HPDE6-E6E7 (cell line): ENCODE measurements around the gene STUM.
"Not testable (repeated sequence)": the region's sequence is repeated elsewhere in the genome, so short reads cannot be mapped to it uniquely, and the experiment has no call there.

ENCODE experiments used
- DNase-seq: peaks from one replicate; pipeline ENCODE4 v3.0.0; 2011; ENCODE audit warnings: missing footprints; ENCODE audit errors: extremely low spot score

STUM gene

DNA sequence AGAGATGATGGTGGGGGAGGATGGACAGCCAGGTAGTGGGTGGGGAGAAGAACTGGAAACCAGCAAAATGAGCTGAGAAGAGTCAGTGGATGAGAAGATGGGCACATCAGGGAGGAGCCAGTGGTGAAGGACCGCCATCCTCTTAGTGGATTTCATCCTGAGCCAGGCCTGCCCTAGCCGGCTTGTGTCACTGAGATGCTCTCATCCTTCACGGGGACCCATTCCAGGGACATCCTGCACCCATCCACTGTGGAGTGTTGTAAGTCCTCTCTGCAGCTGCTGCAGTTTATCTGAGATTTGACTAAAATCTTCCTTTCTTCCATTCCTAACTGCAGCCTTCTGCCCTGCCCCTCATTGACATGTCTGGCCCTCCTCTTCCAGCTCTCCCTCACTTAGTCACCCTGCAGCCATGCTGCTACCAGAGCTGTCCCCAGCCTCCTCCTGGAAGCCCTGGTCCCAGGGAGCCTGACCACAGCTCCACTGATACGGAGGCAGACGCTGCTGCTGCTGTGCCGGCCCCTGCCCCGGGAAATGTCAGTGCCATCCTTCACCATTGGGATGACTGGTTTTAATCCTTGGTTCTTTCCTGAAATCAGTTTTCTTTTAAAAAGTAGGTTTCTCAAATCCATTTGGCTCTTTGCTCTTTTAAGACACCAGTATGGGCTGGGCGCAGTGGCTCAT lies 33.2 kb downstream of the STUM start:
- DNase-seq = no peak

DNA sequence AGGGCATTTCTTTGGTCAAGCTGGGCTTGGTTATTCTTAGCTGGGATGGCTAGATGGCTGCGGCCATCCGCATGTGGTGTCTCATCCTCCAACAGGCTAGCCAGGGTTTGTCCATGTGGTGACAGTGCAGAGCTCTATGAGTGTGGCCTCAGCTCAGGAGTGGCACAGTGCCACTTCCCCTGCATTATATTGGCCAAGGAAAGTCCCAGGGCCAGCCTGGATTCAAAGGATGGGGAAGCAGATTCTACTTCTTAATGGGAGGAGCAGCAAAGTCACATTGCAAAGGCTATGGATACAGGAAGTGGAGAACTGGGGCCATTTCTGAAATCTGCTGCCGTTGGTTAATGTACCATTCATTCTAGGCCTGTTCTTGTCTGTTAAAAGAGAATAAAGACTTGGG lies 34.4 kb downstream of the STUM start:
- DNase-seq = no peak

DNA sequence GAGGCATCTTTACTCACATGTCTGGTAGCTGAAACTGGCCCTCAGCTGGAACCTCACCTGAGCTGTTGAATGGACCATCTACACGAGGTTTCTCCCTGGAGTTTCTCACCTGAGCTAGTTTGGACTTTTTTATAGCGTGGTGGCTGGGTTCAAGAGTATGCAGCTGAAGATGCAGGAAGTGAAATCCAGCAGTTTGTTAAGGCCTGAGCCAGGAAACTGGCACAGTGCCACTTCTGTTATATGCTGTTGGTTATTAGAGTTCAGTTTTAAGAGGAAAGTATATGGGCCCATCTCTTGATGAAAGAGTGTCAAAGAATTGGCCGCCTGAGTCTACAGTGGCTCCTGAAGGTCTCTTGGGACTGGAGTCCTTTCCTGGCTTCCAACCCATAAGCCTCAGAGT lies 35.6 kb downstream of the STUM start:
- DNase-seq = no peak

DNA sequence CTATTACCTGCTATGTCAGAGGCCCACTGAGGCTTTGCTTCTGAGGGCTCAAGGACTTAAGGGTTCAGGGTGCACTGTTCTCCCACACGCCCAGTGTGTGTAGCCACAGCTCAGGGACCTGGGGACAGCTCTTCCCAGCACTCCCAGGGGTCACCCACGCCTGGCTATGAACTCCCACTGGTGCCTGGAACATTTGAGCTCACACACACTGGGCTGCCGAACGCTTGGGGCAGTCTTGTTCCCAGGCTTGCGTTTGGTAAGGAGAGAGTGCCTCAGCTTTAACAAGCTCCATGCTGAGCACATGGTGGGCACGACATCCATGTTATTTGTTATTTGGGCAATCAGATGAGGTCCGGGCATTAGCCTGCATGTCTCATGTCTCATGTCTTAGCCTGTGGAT lies 37.6 kb downstream of the STUM start:
- no peak for DNase-seq

DNA sequence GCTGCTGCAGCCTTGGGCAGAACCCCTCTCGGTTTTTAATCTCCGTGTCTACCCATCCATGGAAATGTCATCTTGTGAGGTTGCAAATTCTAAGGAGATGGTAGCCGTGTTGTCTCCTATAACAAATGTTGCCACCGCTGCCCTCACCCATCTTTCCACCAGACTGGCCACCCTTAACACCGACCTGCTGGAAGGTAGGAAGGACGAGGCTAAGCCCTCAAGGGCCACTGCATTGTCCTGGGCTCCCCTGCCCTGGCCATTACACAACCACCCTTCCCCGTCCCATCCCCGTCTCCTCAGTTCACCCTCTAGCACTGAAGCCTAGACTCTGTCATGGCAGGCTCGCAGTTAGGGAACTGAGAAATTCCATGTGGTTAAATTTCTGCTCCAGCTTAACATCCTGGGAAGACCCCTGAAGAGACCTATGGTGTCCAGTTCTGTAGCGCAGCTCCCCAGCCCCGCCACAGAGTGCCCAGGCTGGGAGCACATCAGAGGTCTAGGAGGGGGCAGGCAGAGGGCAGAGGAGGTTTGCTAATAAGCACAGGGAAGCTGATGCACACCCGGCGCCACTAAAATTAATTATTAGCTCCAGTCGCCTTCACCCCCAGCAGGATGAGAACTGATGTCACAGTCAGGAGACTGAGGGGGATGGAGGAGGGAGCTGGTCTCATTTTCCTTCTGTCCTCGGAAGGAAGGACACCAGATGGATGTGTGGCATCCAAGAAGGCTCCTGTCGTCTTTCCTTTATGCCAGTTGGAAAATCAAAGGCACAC lies 38.3 kb downstream of the STUM start:
- DNase-seq = no peak

DNA sequence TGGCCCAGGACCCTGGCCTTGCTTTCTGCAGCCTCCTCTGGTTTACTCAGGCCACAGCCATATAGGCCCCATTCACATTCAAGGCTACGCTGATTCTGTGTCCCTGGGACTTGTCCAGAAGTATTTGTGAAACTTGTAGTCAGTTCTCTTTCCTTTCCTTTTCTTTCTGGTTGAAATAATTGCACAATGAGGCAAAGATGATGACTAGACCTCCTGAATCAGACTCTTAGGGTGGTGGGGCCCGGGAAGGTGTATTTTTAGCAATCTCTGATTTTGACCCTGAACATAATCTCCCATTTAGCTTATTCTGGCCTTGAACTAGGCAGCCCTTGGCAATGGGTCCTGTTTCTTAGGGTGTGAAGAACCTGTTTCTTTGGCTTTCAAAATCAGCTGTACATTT lies 39.9 kb downstream of the STUM start:
- DNase-seq = no peak

DNA sequence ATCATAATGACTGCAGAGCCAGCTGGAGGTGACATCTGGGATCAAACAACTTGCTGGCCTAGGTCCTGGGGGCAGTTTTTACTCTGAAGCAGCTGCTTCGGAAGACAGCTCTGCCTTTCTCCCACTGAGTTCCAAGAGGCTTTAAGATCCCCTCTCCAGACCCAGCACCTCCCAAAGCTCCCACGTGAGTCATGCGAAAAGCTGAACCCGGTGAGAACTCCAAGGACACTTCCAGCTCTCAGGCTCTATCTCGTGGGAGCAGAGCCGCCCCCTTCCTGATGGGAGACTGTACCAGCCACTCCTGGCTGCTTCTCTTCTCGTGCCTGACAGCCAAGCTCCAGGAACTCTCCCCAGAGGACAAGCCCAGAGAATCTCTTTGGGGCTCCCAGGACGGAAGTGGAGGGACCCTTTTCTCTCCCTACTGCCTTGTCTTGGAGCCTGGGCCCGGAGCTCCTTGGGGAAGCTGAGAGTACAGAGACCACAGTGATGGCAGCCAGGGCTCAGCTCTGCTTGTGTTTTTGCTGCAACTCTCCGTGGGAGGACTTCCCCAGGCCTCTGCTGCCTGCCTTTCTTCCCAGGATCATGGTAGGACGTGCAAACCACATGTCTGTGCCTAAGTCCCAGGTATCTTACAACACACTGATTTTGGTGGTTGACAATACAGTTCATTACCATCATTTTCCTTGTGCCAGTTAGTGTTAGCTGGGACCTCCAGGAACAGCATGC lies 40.6 kb downstream of the STUM start:
- DNase-seq = no peak

DNA sequence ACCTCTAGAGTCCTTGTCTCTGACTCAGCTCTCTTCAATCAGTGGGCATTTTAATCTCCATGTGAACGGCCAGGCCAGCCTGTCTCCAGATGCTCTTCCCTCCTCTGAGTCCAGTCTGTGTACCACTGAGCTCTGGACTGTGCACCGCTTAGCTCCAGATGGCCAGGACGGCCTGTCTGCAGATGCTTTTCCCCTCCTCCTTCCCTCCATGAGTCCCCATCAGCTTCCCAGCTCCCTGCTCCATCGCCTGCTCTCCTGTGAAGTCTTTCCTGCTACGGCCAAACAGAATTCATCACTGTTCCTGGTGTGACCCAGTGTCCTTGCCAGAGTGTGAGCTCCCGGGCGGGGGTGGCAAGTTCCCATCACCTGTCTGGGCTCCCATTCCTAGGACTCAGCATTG lies 42.0 kb downstream of the STUM start:
- DNase-seq = no peak

DNA sequence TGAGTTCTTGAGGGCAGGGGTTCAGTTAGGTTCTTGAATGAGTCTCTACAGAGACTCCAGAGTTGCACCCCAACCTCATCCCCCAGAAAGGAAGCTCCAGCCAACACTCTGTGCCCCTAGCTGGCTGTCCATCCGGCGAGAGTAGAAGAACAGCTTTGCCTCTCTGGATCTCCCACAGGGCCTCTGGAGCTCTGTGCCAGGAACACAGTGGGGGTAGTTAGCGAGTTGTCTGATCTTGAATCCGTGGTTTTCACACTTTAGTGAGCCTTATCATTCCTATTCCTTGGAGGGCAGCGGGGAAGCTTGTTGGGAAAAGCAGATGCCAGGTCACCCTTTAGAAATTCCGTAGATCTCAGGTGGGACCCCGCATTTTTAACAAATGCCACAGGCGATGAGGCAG lies 45.0 kb downstream of the STUM start:
- no peak for DNase-seq

DNA sequence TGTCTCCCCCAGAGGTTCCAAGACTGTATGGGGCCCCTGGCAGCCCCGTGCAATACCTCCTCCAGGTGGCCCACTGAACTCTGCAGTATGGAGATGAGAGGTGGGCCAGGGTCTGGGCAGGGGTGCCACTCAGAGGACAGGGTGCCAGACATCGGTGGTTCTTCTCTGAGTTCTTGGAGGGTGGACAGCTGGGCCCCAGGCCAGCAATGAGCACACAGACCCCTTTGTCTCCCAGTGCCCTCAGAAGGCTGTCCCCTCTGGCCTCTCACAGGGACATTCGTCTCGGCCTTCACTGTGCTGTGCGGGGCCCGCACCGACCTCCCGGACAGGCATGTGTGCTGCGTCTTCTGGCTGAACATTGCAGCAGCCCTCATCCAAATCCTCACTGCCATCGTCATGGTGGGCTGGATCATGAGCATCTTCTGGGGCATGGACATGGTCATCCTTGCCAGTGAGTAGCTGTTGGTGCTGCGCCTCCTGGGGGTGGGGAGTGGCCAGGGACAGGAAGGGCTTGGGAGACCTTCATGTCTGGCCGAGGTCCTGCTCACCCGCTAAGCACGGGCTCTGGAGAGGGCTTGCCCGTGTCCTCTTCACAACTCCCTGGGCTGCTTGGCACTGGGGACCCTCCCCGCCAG lies 48.1 kb downstream of the STUM start:
- DNase-seq = no peak

DNA sequence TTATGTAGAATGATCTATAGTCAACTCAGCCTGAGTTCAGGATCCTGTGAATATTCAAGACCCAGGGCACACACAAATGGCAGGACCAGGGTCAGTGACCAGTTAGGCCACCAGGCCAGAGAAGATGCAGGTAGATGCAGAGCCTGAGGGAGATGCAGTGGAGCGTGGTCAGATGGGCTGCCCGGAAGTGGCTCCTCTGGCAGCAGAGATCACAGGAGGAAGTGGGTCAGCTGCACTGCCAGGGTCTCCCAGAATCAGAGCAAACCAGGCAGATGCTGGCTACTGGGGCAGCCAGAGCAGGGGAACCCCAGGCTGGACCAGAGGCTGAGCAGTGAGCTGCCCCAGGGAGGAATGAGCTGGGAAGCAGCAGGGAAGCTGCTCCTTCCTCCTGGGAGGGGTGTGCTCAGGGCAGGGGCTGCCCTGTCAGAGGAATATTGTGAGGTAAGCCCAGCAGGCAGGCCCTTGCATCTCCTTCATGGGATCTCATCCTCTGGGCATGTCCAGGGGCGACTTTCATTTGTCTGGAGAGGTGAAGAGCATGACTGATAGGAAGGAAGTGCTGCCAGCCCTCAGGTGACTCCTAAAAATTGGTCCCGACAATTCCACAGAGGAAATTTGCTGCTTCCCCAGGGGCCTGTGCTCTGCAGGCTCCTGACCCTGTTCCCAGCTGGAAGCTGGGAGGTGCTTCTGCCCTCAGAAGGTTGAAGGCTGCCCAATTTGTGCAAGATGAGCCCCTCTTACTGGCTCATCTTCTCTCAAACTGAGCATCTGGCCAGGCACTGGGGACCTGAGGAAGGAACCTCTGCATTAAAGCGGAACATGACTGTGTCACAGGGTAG lies 49.3 kb downstream of the STUM start:
- no peak for DNase-seq

DNA sequence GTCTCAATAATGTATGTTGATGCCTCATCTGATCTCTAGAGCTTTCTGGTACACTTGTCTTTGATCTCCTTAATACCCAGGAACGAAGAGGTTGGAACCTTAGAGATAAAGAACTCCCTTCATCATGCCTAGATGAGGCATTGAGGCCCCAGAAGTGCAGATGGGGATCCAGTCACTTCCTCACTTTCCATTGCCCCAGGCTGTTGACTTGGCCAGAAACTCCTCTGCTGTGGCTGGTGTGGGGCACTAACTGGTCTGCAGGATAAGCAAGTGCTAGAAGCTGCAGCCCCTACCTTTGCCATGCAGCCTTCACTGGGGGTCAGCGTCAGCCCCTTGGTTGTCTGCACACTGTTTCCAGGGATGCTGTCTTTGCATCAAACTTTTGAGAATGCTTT lies 49.9 kb downstream of the STUM start:
- DNase-seq = no peak

DNA sequence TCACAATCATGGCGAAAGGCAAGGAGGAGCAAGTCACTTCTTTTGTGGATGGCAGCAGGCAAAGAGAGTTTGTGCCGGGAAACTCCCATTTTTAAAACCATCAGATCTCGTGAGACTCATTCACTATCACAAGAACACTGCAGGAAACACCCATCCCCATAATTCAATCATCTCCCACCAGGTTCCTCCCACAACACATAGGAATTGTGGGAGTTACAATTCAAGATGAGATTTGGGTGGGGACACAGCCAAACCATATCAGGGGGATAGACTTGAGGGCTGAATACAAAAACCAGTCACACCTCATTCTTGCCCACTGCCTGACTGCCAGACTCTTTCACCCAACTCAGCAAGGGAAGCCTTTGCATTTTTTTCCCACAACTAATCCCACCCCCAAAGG lies 50.4 kb downstream of the STUM start:
- DNase-seq = not testable (repeated sequence)

DNA sequence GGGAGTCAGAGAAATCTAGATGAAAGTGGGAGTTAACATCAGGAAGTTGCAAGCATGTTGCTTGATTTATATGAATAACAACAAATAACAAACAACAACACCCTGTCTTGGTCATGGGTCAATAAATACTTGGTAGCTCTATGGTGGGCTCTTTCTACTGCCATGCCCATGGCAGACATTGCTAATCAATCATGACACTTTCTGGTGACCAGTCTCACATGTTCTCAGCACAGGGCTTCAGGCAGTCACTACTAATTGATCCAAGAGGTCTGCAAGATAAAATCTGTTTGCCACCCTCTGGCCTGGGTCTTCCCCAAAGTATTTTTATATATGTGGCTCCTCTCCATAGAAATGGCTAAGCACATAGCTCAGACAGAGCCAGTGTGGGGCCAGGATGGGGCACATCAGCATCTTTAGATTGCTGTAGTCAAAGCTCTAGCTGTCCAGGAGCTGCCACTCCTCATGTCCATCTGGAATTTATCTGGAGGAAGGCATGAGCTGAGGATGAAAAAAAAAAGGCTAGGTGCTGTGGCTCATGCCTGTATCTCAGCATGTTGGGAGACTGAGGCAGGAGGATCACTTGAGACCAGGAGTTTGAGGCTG lies 51.2 kb downstream of the STUM start:
- no peak for DNase-seq

DNA sequence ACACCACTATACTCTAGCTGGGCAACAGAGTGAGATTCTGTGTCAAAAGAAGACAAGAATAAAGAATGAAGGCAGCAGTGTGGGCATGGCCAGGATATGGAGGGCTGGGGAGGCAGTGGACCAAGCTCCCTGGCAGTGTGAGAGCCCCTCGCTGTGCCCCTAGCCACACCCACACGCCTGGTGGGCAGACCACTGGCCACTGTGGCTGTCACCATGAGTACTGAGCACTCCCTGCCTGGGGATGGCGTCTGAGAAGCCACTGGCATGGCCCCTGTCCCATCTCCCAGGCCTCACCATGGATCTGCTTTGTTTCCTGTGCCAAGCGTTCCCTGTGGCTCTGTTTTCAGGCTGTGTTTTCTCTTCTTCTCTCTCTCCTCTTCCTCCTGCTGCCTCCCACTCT lies 51.7 kb downstream of the STUM start:
- DNase-seq = no peak

DNA sequence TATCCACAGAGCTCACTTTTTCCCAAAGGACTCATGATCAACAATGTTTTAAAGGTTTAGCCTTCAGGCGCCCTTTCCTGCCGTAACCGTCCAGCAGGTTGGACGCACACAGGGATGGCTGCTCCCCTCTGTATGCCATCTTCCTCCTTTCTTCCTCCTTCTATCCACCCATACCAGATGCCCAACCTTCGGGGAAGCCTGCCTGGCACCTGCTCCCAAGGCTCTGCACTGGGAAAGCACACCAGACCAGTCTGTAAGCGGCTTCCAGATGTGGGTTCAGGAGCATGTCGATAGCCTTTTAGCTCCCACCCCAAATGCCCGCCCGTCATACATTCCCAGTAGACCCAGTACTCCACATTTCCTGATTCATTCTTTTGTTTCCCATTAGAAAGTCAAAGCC lies 52.9 kb downstream of the STUM start:
- no peak for DNase-seq

DNA sequence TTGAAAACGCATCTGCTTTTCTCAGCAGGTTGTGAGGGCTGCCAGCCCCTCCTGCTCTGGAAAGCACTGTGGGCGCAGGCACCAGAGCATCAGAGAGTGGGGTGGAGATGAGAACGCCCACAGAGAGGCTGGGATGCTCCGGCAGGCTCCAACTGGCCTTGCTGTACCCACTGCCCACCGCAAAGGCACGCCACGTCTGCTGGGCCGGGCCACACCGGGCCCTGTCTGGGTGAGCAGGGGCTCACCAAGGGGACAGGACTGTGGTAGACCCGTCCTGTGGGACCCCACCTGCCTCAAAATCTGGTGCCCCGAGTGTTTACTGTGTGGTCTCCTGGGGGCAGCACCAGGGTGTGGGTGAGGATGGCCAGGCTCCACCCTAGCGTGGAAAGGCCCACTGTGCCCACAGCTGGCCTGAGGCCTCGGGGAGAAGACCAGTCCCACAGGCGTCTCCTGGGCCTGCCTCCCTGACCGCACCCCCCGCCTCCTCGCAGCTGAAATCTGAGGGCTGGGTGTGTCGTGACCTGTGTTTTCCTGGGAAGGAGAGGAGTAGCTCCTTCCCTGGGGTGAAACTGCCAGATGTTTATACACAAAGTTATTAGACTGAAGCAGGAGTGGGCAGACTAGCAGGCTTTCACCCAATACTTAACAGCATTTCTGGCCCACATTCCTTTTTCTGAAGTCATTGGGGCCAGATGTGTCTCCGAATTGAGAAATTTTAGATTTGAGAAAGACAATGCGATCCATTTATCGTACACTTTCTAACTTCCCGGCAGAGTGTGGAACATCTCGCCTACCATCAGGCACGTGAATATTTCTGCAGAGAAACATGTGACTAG lies 53.8 kb downstream of the STUM start:
- no peak for DNase-seq

DNA sequence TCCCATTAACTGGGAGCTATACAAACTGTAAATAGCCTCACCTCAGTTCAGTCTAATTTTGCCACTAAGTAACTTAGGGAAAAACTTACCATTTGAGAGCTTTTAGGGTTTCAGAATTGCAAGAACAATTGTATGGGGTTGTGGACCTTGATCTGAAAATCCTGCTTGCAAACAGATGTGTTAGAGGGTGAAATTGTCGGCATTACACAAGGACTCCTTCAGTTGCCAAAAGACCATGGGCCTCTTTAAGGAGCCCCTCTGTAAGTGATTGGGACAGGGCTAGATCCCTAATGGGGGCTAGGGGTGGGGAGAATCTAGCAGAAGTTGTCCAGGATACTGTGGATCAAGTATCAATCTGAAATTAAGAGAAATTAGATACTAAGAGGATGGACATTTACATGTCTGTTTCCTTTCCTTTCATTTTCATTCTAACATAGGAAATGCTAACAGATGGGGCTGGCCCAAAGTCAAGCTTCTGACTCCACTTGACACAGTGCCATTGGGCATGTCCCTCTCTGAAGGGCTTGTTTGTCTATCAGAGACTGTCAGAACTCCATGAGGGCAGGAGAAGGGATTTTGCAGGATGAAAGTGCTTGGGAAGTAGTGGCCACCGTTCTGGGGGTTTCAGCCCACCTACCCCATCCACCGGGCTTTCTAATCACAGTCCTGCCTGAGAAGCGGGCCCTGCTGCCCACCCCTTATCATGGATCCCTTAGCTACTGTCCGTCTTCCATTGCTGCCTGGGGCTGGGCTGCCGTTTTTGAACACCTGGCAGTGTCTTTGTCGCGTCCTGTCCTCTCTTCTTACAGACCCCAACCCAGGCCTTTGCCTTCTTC lies 54.7 kb downstream of the STUM start:
- DNase-seq = no peak

DNA sequence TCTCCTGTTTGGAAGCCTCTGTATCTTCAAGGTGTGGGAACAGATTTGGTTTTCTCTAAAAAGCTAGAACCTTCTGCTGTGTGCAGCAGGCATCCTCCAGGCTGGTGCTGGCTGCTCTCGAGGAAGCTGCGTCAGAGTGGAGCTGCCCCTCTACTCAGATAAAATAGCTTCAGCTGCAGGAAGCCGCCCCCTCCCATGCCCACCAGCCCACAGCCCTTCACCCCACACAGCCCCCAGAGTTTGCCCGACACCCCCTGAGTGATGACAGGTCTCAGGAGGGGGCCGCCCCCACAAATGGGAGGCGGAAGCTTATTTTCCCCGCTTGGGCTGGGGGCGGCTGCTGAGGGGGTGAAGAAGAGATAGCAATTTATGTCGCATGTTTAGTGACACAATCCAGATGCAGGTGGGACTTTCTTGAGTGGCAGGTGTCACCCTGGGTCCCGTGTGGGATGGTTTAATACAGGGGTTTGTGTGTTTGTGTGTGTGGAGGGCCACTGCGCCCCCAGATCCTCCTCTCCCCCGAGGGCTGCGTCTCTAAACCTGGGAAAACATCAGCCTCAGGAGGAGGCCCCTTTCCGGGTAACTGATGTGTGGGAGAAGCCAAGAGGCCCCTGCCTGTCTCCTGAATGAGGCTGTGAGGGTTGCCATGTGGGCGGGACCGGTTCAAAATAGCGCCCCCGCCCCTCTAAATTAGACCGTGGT lies 55.4 kb downstream of the STUM start:
- no peak for DNase-seq
